GM19023 (cell line): ENCODE data around the gene MOXD1.
"Not testable (repeated sequence)": the region's sequence is repeated elsewhere in the genome, so short reads cannot be mapped to it uniquely, and the experiment has no call there.

Experiments used
- ATAC-seq: cut with Tn5 transposase; IDR thresholded peaks from one replicate; pipeline ENCODE4 v1.9.1; 2021; ENCODE audit warnings: mild to moderate bottlenecking, moderate library complexity; ENCODE audit not compliant: unreplicated experiment

MOXD1 gene

DNA sequence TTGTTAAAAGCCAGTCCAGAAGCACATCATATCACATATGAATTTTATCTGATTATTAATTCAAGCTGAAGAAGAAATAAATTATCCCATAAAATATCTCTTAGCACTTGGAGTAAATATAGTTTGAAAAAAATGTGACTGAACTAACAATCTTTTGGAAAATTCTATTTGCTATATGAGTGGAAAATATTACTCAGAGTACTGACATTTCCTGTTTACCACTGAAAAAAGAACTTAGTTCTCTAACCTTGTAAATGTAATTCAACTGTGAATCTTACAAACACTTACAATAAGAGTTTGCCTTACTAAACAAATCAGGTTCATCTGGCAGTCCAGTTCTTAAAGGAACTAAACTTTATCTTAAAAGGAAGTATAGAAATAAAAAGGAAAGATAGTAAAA lies 44.2 kb downstream of the MOXD1 start:
- no peak for ATAC-seq

DNA sequence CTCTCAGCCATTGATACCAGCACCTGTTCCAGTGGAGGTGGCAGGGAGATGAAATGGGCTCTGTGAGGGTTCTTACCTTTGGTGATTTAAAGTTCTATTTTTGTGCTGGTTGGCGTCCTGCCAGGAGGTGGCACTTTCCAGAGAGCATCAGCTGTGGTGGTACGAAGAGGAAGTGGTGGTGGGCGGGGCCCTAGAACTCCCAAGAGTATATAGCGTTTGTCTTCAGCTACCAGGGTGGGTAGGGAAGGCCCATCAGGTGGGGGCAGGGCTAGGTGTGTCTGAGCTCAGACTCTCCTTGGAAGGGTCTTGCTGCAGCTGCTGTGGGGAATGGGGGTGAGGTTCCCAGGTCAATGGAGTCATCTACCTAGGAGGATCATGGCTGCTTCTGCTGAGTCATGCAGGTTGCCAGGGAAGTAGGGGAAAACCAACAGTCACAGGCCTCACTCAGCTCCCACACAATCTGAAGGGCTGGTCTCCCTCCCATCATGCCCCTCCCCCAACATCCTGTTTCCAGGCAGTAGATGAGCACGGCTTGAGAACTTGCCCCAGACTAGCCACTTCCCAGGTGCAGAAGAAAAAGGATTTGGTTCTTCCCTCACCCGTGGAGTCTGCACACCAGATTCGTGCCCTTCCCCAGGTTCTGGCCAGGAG lies 46.6 kb downstream of the MOXD1 start:
- no peak for ATAC-seq

DNA sequence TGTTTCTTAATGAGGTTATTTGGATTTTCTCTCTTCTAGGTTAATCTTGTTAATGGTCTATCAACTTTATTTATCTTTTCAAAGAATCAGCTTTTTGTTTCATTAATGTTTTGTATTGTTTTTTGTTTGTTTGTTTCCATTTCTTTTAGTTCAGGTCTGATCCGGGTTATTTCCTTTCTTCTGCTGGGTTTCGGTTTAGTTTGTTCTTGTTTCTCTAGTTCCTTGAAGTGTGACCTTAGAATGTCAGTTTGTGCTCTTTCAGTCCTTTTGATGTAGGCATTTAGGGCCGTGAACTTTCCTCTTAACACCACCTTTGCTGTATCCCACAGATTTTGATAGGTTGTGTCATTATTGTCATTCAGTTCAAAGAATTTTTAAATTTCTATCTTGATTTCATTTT lies 49.3 kb downstream of the MOXD1 start:
- ATAC-seq, result not testable (repeated sequence)

DNA sequence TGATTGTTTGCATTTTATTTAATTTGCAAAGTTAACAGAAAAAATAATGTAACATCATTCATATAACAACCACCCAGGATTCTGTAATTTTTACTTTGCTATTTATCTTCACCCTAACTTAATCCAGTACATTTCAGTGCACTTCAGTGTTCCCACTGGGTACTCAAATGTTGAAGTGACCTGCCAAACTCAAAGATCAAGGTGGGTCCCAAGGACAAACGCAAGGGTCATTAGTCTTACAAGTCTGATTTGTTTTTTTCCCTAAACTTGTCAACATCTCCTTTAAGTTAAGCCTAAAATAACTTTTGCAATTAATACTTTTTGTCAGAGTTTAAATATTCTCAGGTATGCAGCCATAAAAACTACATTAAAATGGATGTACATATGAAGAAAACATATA lies 53.0 kb downstream of the MOXD1 start:
- no peak for ATAC-seq

DNA sequence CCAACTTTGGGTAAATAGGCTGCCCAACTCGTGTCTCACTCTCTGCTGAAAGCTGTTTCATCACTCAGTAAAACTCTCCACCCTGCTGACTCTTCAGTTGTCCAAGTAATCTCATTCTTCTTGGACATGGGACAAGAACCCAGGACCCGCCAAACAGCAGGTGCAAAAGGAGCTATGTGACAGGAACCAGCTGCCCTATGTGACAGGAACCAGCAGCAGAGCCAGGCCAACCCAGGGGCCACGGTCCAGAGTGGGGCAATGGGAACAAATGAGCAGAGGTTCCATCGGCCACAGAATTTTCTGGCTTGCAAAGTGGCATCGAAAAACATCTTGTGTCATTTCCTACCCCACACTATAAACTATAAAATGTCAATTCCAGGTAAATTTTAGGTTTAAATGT lies 56.5 kb downstream of the MOXD1 start:
- no peak for ATAC-seq

DNA sequence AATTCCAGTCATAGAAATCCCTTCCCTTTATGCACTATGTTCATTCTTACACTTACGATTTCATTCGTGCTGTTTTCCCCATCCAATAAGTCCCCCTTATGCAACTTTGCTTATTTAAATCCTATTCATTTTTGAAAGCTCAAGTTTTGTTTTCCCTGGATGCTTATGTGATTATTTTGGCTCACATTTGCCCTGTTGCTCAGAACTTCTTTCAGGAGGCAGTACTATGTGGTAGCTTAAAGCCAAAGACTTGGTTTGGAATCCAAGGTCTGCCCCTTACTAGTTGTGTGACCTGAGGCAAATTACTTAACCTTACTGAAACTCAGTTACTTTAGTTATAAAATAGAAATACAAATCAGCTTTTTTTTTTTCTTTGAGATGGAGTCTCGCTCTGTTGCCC lies 59.6 kb downstream of the MOXD1 start:
- no peak for ATAC-seq

DNA sequence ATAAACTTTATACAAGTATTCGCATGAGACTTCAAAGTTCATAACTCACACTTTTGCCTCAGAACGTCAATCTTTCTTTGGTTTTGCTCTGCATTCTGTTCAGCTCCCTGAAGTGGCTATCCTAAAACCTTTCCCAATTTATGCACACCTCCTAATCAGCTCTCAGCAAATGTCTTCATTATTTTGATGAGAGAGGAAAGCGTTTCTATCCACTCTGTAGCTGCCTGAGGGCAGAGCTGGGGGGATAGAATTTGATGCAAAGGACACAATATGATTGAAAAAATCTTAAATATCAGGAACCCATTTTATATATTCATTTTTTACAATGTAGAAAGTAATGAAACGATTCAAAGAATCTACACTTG lies 66.8 kb downstream of the MOXD1 start:
- ATAC-seq, result no peak

DNA sequence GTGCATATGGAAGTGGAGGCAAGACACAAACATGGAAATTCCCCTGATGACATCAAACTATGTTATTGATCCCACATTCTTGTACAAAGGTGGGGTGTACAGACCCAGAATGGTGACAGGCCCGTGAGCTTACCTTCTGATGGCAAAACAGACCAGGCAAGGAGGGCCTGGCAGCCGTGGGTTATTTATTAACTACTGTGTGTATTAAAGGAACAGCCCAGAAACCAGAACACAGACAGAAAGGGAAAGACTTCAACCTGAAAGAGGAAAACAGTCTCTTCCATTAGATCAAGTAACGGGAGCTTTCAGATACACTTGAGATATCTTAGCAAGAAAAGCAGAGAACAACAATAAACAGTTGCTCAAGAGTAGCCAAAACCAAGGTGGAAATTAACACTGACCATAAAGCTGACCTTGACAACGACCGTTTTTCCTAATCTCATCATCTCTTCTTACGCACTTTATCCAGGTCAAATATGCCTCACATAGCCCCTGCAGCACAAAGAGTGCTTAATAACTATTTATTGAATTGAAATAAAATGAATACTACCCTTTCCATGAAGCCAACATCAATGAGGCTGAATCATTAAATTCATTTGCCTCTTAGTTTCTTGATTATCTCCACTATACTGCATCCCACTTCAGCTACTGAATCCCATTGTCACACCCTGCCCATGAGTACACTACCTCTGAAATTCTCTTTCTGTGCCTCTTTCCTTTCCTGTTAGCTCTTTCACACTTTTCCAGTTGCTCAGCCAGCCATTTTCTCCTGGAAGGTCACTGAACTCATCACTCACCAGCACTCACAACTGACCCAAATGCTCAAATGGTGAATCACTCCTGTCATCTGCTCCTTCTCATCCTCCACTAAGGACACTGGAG lies 67.4 kb downstream of the MOXD1 start:
- ATAC-seq, result no peak

DNA sequence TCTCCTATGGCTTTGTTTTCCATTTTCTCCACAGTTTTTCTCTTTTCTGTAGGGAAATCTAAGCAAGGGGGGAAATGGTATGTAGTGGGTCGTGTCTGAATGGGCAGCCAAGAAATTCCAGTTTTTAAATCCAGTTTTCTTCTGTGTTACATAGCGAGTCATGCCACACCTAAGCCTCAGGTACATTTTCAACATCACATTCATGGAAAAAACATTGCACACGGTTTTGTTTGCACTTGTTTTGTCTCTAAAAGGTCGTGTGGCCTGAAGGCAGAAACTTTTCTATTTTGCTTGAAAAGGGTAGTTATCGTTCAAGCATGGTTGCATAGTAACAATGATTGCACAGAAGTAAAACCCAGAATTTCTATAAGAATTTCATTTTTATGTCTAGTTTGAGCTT lies 70.5 kb downstream of the MOXD1 start:
- no peak for ATAC-seq

DNA sequence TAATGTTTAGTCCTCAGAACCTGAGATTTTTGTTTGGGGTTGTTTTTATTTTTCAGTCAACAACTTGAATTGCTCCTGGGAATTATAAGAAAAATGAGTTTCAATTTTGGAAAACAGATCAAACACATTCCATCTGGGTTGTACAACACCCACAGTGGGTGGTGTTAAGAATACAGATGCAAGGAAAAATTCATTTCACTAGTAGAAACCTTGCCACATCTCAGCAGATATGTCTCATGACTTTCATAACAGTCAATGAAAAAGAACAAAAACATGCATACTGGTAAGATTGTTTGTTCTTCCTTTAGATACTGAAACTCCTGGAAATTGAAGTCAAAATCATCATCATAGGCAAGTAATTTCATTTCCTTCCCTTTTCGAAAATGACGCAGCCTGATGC lies 78.9 kb downstream of the MOXD1 start:
- ATAC-seq, result no peak

DNA sequence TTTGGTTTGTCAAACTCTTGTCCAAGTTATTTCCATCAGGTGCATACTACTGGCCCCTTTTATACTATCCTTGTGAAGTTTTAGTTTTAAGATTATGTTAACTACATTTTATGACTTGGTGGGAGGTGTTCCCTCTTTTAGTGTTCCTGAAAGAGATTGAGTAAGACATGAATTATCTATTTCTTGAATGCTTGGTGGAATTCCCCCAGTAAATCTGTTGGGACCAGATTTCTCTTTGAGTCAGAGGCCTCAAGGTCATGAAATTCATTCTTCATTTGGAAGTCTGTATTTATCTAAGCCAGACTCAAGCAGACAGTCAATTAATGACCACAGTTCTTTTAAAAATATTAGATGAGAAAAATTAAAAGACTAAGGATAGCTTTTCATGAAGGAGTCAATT lies 81.3 kb downstream of the MOXD1 start:
- ATAC-seq, result no peak

DNA sequence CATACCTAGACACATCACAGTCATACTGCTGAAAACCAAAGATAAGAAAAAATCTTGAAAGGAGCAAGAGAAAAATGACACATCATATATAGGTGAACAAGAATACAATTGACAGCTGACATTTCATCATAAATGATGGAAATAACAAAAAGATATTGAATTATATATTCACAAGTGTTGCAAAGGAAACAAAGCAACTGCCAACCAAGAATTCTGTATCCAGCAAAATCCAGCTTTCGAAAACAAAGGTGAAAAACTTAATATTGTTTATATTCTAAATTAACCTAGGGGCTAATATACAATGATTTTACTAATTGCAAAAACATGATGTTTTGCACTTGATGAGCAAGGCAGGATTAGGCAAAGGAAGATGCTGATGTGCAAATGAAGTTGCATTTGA lies 84.3 kb downstream of the MOXD1 start:
- ATAC-seq, result no peak

DNA sequence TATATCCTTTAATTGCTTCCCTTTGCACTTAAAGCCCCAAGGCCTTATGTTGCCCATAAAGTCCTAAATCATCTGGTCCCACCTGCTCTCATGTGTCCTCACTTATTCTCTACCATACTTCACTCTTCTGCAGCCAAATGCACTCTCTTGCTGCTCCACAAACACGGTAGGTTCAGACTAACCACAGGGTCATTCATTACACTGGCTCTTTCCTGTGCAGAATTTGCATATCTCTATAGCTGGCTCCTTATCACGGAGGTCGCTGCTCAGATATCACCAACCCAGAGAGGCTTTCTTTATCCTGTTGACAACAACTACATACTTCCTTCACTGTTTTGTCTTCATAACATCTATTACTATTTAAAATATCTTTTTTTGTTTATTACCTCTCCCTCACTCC lies 86.8 kb downstream of the MOXD1 start:
- ATAC-seq, result no peak

DNA sequence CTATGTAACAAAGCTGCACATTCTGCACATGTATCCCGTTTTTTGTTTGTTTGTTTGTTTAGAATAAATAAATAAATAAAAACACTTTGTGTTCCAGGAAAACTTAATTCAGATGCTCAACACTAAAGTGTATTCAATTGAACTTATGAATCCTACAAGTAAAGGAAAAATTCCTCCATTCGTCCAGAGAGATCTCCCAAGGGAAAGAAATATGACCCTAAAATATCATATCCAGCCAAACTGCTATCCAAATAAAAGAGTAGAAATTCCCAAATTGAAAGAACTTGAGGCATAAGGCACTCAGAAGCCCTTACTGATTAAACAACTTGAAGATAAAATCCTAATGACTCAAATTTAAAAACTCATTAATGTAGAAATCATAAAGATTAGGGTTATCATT lies 90.4 kb downstream of the MOXD1 start:
- no peak for ATAC-seq

DNA sequence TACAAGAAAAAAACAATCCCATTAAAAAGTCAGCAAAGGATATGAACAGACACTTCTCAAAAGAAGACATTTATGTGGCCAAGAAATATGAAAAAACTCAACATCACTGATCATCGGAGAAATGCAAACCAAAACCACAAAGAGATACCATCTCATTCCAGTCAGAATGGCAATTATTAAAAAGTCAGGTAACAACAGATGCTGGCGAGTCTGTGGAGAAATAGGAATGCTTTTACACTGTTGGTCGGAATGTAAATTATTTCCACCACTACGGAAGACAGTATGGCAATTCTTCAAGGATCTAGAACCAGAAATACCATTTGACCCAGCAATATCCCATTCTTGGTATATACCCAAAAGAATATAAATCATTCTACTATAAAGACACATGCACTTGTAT lies 91.1 kb downstream of the MOXD1 start:
- not testable (repeated sequence) for ATAC-seq

DNA sequence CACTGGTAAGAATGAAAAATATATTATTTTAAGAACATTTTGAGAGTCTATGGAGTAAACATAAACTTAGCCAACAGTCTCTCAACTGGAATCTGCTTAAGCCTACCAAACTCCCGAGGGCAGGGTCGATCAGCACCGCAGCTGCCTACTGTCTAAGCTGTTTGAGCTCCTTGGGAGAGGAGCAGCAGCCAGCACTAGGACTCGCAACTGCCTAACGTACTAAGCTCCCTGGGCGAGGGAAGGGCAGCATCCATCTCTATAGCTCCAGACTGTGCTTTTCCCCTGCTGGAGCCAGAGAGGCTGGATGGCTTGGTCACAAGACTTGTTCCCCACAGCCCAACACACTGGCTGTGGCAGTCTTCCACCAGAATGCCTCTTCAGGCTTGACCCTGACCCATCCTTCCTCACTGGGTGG lies 96.4 kb downstream of the MOXD1 start:
- ATAC-seq, result no peak

DNA sequence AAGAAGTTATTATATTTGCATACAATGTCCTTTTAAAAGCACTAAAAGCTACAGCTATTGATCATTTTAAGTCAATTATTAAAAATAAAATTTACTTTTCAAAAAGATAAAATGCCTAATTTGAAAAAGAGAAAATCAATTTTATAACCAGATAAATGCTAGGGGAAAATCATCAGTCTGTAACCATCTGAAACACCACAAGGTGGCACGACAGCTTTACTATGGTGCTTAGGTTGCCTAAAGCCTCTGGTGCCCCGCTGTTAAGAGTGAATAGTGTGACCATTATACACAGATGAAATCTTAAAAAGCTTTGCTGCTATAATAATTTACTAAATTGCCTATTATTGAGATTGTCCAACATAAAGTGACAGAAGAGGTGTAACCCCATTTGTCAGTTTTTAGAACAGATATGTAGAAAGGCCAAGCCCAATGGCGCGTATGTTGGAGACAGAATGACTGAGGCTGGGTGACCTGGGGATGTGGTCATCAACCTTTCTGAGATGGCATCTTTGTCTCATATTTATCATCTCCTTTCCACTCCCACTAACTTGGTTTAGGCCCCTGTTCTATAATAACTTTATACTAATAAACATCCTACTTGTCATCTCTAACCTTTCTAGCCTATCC lies 100.8 kb downstream of the MOXD1 start:
- ATAC-seq, result peak; percentile 88

DNA sequence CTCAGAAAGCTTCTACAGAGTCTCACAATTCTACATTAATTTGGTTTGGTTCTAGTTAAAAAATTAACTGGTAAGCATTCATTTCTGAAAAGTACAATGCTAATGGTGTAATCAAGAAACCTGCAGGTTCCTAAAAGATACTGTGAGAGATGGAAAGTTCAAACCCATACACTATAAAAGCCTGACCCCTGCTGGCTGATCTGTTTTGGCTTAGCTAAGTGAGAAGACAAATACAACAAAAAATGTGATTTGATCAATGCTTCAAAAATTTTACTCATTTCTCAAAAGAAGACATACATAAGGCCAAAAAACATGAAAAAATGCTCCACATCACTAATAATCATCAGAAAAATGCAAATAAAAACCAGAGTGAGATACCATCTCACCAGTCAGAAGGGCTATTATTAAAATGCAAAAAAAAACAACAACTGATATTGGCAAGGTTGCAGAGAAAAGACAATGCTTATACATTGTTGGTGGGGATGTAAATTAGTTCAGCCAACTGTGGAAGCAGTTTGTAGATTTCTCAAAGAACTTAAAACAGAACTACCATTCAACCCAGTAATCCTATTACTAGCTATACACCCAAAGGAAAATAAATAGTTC lies 102.8 kb downstream of the MOXD1 start:
- ATAC-seq, result no peak

DNA sequence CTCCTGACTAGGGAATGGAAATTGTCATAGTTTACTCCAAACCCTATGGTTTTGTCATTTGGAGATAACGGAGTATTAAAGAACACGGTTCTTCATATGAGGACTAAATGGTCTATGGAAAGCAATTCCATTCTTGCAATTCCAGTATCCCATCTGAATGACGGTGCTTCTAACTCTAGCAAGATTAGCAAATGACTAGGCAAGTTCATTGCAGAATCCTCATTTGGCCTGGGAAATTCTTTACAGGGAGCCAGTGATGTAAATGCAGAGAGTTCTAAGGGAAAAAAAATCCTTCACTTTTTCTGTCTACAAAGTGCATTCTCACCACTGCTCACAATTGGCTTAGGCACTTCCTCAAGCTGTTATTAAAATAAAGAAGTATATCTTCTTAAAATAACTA lies 111.5 kb downstream of the MOXD1 start:
- ATAC-seq, result no peak

DNA sequence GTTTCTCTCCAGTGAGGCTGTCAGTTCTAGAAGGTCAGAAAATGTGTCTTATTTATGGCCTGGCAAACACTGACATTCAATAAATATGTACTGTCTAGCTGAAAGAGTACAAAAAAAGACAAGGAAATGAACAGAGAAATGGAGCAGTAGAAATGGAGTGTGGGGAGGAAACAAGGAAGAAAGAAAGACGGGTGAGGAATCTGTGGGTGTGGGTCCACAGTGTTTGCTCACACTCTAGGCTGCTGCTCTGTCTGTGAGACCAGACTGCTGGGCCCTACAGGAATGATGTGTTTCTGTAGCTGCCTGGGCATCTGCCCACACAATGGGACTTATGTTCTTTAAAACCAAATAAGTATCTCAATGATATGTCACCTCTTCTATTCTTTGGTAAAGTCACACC lies 114.2 kb downstream of the MOXD1 start:
- no peak for ATAC-seq

DNA sequence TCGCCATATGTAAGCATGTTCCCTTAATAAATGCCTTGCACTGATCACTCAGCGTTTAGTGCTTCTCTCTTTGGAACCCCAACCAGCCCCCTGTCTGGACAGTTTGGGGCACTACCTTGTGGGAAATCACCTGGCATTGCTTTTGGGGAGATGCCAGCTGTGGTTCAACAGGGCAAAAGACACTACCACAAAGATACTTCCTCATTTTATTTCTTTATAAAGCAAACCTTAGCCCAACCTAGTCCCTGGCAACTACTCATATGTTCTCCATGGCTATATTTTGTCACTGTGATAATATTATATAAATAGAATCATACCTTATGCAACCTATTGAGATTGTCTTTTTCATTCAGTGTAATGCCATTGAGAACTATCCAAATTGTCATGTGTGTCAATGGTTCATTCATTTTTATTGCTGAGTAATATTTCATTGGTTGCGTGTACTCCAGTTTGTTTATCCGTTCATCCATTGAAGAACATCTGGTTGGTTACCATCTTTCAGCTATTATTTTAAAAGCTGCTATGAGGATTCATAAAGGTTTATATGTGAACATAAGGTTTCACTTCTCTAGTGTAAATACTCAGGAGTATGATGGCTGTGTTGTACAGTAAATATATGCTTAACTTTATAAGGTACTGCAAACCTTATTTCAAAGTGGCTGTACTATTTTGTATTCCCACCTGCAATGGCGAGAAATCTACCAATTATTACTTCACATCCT lies 114.8 kb downstream of the MOXD1 start:
- ATAC-seq, result no peak
